GM13977 (cell line): ENCODE data around the gene RXRA.

Experiments used
- DNase-seq: peaks from one replicate; pipeline ENCODE4 v3.0.0; 2012; ENCODE audit warnings: low spot score
- CTCF ChIP-seq: IDR thresholded peaks from 2 replicates; pipeline ENCODE4 v1.5.1; 2012; ENCODE audit warnings: mild to moderate bottlenecking, control low read depth; ENCODE audit not compliant: insufficient read depth; ENCODE audit errors: extremely low read depth, missing control alignments
- in situ Hi-C: fragments of 300-500 bp; cut with MboI; formaldehyde crosslinking; loops from one replicate; pipeline ENCODE4 v1.12.0; 2022; ENCODE audit warnings: low sequenced_read_pairs, low pct_unique_long_range_greater_than_20kb, mixed read lengths, inconsistent platforms; ENCODE audit not compliant: unreplicated experiment

The RXRA gene

GRCh38 chr9:134348404-134349155 lies 22.3 kb downstream of the RXRA start:
- in situ Hi-C loops, result no loop called here
- DNase-seq, result no peak
- no peak for TF ChIP-seq CTCF

GRCh38 chr9:134349936-134350335 lies 23.7 kb downstream of the RXRA start:
- no peak for TF ChIP-seq CTCF
- no peak for DNase-seq
- in situ Hi-C loops, result no loop called here

- no peak for DNase-seq
- in situ Hi-C loops, result no loop called here
- TF ChIP-seq CTCF, result no peak
Measured at GRCh38 chr9:134350416-134350994, 24.2 kb downstream of the RXRA start.

GRCh38 chr9:134351606-134352176 lies 25.4 kb downstream of the RXRA start:
- DNase-seq, result no peak
- in situ Hi-C loops, result no loop called here
- no peak for TF ChIP-seq CTCF

GRCh38 chr9:134352247-134352933 lies 26.1 kb downstream of the RXRA start:
- no peak for DNase-seq
- in situ Hi-C loops, result no loop called here
- no peak for TF ChIP-seq CTCF

GRCh38 chr9:134353539-134353938 lies 27.3 kb downstream of the RXRA start:
- DNase-seq, result no peak
- in situ Hi-C loops, result no loop called here
- TF ChIP-seq CTCF, result no peak
